Liver (tissue), 9 donors: ENCODE data around the gene LCN10. TPM values are rescaled to one million over a fixed set of nuclear protein-coding genes. Genes with fewer than 3 reads are reported as not detected.

Source experiments
- DNase-seq: peaks from one replicate; pipeline ENCODE4 v3.0.0-alpha.2; 2017; ENCODE audit warnings: low spot score
- H3K27ac ChIP-seq, 2 donors: one replicate each; pipeline ENCODE4 v1.7.0; 2013; ENCODE audit warnings: inconsistent platforms in 2 of 2, low read length in 2 of 2, control low read depth in 1 of 2, low read depth in 1 of 2, mild to moderate bottlenecking in 1 of 2
- H3K27me3 ChIP-seq, 4 donors: one replicate each; pipeline versions ENCODE4 v1.6.1 to v1.7.0; 2013; ENCODE audit warnings: low read length in 3 of 4, inconsistent platforms in 1 of 4, mild to moderate bottlenecking in 1 of 4, moderate library complexity in 1 of 4; ENCODE audit not compliant: control insufficient read depth in 4 of 4, insufficient read depth in 4 of 4
- H3K36me3 ChIP-seq, 4 donors: one replicate each; pipeline versions ENCODE4 v1.6.1 to v1.7.0; 2013; ENCODE audit warnings: low read length in 3 of 4, mild to moderate bottlenecking in 3 of 4, low read depth in 1 of 4, moderate library complexity in 1 of 4; ENCODE audit not compliant: control insufficient read depth in 4 of 4, insufficient read depth in 3 of 4
- H3K4me1 ChIP-seq, 4 donors: one replicate each; pipeline versions ENCODE4 v1.6.1 to v1.7.0; 2013; ENCODE audit warnings: low read length in 3 of 4, mild to moderate bottlenecking in 3 of 4, moderate library complexity in 1 of 4; ENCODE audit not compliant: control insufficient read depth in 4 of 4, insufficient read depth in 4 of 4
- H3K4me3 ChIP-seq, 3 donors: one replicate each; pipeline versions ENCODE4 v1.6.1 to v1.7.0; 2013; ENCODE audit warnings: low read length in 3 of 3, control low read depth in 1 of 3, low read depth in 1 of 3, mild to moderate bottlenecking in 1 of 3
- H3K9ac ChIP-seq, 2 donors: one replicate each; pipeline ENCODE4 v1.7.0; 2013; ENCODE audit warnings: low read length in 2 of 2, mild to moderate bottlenecking in 2 of 2, moderate library complexity in 2 of 2, control low read depth in 1 of 2, low read depth in 1 of 2
- H3K9me3 ChIP-seq, 4 donors: one replicate each; pipeline versions ENCODE4 v1.6.1 to v1.7.0; 2013; ENCODE audit warnings: low read length in 3 of 4; ENCODE audit not compliant: control insufficient read depth in 4 of 4
- ATF3 ChIP-seq: IDR thresholded peaks from 2 replicates; pipeline ENCODE4 v1.6.1; 2016; ENCODE audit warnings: antibody characterized with exemption
- EGR1 ChIP-seq, 2 donors: IDR thresholded peaks; 2 replicates each; pipeline ENCODE4 v1.6.1; 2016 to 2018; ENCODE audit warnings: antibody characterized with exemption in 2 of 2, low read depth in 2 of 2
- FOXA1 ChIP-seq: IDR thresholded peaks from 2 replicates; pipeline ENCODE4 v1.6.1; 2016; ENCODE audit warnings: antibody characterized with exemption
- FOXA2 ChIP-seq: IDR thresholded peaks from 2 replicates; pipeline ENCODE4 v1.6.1; 2016; ENCODE audit warnings: antibody characterized with exemption
- GABPA ChIP-seq, 2 donors: IDR thresholded peaks in 1 of 2; conservative IDR thresholded peaks in 1 of 2; 2 replicates each; pipeline ENCODE4 v1.6.1; 2016; ENCODE audit warnings: antibody characterized with exemption in 2 of 2, mild to moderate bottlenecking in 1 of 2, moderate library complexity in 1 of 2
- HNF4A ChIP-seq, 2 donors: conservative IDR thresholded peaks; 2 replicates each; pipeline ENCODE4 v1.6.1; 2016; ENCODE audit warnings: antibody characterized with exemption in 2 of 2, mild to moderate bottlenecking in 2 of 2
- HNF4G ChIP-seq: IDR thresholded peaks from 2 replicates; pipeline ENCODE4 v1.6.1; 2016; ENCODE audit warnings: antibody characterized with exemption
- JUND ChIP-seq, 2 donors: IDR thresholded peaks; 2 replicates each; pipeline ENCODE4 v1.6.1; 2016; ENCODE audit warnings: antibody characterized with exemption in 2 of 2
- MAX ChIP-seq: IDR thresholded peaks from 2 replicates; pipeline ENCODE4 v1.6.1; 2016; ENCODE audit warnings: antibody characterized with exemption
- NR2F2 ChIP-seq: IDR thresholded peaks from 2 replicates; pipeline ENCODE4 v1.6.1; 2016; ENCODE audit warnings: antibody characterized with exemption
- RAD21 ChIP-seq, 2 donors: IDR thresholded peaks; 2 replicates each; pipeline ENCODE4 v1.6.1; 2016; ENCODE audit warnings: antibody characterized with exemption in 2 of 2, mild to moderate bottlenecking in 2 of 2
- RXRA ChIP-seq, 2 donors: IDR thresholded peaks; 2 replicates each; pipeline ENCODE4 v1.6.1; 2017 to 2018; ENCODE audit warnings: antibody characterized with exemption in 2 of 2, mild to moderate bottlenecking in 1 of 2
- SP1 ChIP-seq: IDR thresholded peaks from 2 replicates; pipeline ENCODE4 v1.6.1; 2018; ENCODE audit warnings: antibody characterized with exemption, mild to moderate bottlenecking
- TAF1 ChIP-seq: conservative IDR thresholded peaks from 2 replicates; pipeline ENCODE4 v1.6.1; 2016; ENCODE audit warnings: antibody characterized with exemption, mild to moderate bottlenecking
- YY1 ChIP-seq: IDR thresholded peaks from 2 replicates; pipeline ENCODE4 v1.6.1; 2016; ENCODE audit warnings: antibody characterized with exemption, mild to moderate bottlenecking
- whole genome bisulfite sequencing: extraction: QIAGEN DNeasy Blood & Tissue Kit; methylation state at CpG from one replicate; pipeline ENCODE4 v1.1.7; 2013; 5-methylcytosine and 5-hydroxymethylcytosine counted together
- polyA plus RNA-seq, 2 donors: library from polyadenylated mRNA; stranded (reverse) in 1 of 2; unstranded in 1 of 2; fragments of 200-250 nt in 1 of 2; fragments of >200 nt in 1 of 2; fragmentation: Nextera tagmentation in 1 of 2; extraction: Ambion mirVana in 1 of 2; gene quantifications; one replicate each; pipeline versions ENCODE4 v1.2.1 to v1.2.3, GENCODE V29; 2013 to 2015
- total RNA-seq, 2 donors: library from RNA; depleted of rRNA; stranded (reverse); fragments of >200 nt; gene quantifications; one replicate each; pipeline ENCODE4 v1.2.3, GENCODE V29; 2014
- TF ChIP-seq, protein P1 (sequence below): IDR thresholded peaks from 2 replicates; pipeline ENCODE4 v1.6.1; 2016; ENCODE audit warnings: antibody characterized with exemption
- TF ChIP-seq, protein P2 (sequence below): IDR thresholded peaks from 2 replicates; pipeline ENCODE4 v1.6.1; 2016; ENCODE audit warnings: antibody characterized with exemption, mild to moderate bottlenecking
- donor health status: healthy.
- donor health status: healthy.
- donor health status: healthy.
- donor health status: healthy.
- donor health status: healthy.

The LCN10 gene
- total and polyA plus RNA-seq, 4 donors = 0.08 to 0.14 (median 0.11) TPM

- H3K27ac ChIP-seq = no peak overlapping the region
- no peak overlapping the region for H3K4me3 ChIP-seq
- H3K36me3 ChIP-seq = no peaks in the 10 kb centered on the region
- TF ChIP-seq TAF1 = no peak
- DNase-seq = no peak
- WGBS = 90% methylated on average over 13 of the region's 13 CpGs
- peaks cover 16 to 38% (median 32%) of the 10 kb centered on the region in 4 donors for H3K4me1 ChIP-seq
- H3K9me3 ChIP-seq = no peaks in the 10 kb centered on the region
- H3K27me3 ChIP-seq = no peaks in the 10 kb centered on the region
- no peak overlapping the region for H3K9ac ChIP-seq
These were observed 42.4 kb downstream of the LCN10 start for GRCh38 chr9:136700304-136700703.

DNA sequence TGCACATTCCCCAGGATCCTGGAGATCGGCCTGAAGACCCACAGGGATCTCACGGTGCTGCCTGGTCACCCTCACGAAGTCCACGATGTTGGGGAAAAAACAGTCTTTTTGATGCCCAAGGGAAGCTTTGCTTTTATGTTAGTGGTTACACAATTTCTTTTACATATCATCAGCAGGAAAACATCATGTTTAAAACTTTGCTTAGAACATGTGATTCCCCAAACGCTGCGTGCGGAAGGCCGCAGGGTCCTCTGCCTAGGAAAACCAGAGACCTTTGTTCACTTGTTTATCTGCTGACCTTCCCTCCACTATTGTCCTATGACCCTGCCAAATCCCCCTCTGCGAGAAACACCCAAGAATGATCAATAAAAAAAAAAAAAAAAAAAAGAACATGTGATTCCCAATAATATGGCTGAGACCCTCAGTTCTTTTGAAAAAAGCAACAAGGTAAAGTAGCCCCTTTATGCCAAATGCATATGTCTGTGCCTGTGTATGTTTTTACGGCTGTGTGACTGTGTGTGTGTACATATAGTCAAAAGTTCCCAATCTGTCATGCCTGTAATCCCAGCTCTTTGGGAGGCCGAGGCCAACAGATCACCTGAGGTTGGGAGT lies 44.0 kb downstream of the LCN10 start:
- no peak overlapping the region for H3K9ac ChIP-seq
- no peaks in the 10 kb centered on the region for H3K27me3 ChIP-seq
- H3K4me1 ChIP-seq = peaks cover 19 to 51% (median 44%) of the 10 kb centered on the region in 4 donors
- H3K4me3 ChIP-seq = no peak overlapping the region
- WGBS = 35% methylated on average over 11 of the region's 11 CpGs
- no peak for DNase-seq
- peak overlapping the region; percentile 89 to 93 for H3K27ac ChIP-seq
- no peaks in the 10 kb centered on the region for H3K36me3 ChIP-seq
- H3K9me3 ChIP-seq = no peaks in the 10 kb centered on the region
- TF ChIP-seq SP1 (peak; percentile 63), JUND (IDR thresholded peaks at IDR 0.05) (no peak), RXRA (IDR thresholded peaks at IDR 0.05) (peak; percentile 47 to 61), HNF4A (conservative IDR thresholded peaks at IDR 0.05) (peak; percentile 50 to 65)
- TF ChIP-seq, protein P1, sequence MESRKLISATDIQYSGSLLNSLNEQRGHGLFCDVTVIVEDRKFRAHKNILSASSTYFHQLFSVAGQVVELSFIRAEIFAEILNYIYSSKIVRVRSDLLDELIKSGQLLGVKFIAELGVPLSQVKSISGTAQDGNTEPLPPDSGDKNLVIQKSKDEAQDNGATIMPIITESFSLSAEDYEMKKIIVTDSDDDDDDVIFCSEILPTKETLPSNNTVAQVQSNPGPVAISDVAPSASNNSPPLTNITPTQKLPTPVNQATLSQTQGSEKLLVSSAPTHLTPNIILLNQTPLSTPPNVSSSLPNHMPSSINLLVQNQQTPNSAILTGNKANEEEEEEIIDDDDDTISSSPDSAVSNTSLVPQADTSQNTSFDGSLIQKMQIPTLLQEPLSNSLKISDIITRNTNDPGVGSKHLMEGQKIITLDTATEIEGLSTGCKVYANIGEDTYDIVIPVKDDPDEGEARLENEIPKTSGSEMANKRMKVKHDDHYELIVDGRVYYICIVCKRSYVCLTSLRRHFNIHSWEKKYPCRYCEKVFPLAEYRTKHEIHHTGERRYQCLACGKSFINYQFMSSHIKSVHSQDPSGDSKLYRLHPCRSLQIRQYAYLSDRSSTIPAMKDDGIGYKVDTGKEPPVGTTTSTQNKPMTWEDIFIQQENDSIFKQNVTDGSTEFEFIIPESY = no peak

DNA sequence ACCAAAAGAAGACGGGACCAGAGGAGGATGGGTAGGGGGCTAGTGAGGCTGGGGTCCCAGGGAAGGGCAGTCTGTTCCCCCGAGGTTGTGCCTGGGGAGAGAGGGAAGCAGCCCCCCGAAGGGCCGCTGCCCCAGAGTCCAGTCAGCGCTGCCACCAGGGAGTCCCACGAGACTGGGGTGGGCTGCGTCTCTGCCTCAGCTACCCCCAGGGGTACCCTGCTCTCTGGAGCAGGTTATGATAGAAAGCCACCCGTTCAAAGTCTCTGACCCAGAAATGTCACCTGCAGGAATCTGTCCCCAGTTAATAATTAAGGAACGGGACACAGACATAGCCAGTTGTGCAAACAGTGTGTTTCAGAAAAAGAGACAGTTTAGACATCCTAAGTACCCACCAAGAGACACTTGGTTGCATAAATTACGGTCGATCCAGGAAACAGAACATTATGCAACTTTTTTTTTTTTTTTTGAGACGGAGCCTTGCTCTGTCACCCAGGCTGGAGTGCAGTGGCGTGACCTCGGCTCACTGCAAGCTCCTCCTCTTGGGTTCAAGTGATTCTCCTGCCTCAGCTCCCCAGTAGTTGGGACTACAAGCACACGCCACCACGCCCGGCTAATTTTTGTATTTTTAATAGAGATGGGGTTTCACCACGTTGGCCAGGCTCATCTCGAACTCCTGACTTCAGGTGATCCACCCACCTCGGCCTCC lies 44.8 kb downstream of the LCN10 start:
- no peaks in the 10 kb centered on the region for H3K27me3 ChIP-seq
- peak overlapping the region in 1 of 3 donors; percentile 23 for H3K4me3 ChIP-seq
- 22% methylated on average over 20 of the region's 20 CpGs for WGBS
- peak overlapping the region in 1 of 2 donors; percentile 21 for H3K9ac ChIP-seq
- H3K27ac ChIP-seq = peak overlapping the region; percentile 89 to 93
- no peak for DNase-seq
- H3K9me3 ChIP-seq = no peaks in the 10 kb centered on the region
- peaks cover 19 to 58% (median 52%) of the 10 kb centered on the region in 4 donors for H3K4me1 ChIP-seq
- H3K36me3 ChIP-seq = no peaks in the 10 kb centered on the region
- peak; percentile 47 for TF ChIP-seq ATF3
- peak in 1 of 2 donors; percentile 31 for TF ChIP-seq RAD21 (IDR thresholded peaks at IDR 0.05)
- TF ChIP-seq, protein P1 = peak; percentile 69
- peak; percentile 83 for TF ChIP-seq SP1
- TF ChIP-seq GABPA (IDR thresholded peaks at IDR 0.05 in 1 of 2, conservative IDR thresholded peaks at IDR 0.05 in 1 of 2) = peak in 1 of 2 donors; percentile 11
- TF ChIP-seq RXRA (IDR thresholded peaks at IDR 0.05) = peak; percentile 81 to 86
- TF ChIP-seq EGR1 (IDR thresholded peaks at IDR 0.05; ENCODE audit: low read depth in 2 of 2) = no peak
- TF ChIP-seq YY1 = peak; percentile 49
- TF ChIP-seq HNF4A (conservative IDR thresholded peaks at IDR 0.05) = peak; percentile 85 to 86
- peak; percentile 53 for TF ChIP-seq FOXA2
- TF ChIP-seq HNF4G = peak; percentile 64
- TF ChIP-seq NR2F2 = peak; percentile 48
- TF ChIP-seq, protein P2, sequence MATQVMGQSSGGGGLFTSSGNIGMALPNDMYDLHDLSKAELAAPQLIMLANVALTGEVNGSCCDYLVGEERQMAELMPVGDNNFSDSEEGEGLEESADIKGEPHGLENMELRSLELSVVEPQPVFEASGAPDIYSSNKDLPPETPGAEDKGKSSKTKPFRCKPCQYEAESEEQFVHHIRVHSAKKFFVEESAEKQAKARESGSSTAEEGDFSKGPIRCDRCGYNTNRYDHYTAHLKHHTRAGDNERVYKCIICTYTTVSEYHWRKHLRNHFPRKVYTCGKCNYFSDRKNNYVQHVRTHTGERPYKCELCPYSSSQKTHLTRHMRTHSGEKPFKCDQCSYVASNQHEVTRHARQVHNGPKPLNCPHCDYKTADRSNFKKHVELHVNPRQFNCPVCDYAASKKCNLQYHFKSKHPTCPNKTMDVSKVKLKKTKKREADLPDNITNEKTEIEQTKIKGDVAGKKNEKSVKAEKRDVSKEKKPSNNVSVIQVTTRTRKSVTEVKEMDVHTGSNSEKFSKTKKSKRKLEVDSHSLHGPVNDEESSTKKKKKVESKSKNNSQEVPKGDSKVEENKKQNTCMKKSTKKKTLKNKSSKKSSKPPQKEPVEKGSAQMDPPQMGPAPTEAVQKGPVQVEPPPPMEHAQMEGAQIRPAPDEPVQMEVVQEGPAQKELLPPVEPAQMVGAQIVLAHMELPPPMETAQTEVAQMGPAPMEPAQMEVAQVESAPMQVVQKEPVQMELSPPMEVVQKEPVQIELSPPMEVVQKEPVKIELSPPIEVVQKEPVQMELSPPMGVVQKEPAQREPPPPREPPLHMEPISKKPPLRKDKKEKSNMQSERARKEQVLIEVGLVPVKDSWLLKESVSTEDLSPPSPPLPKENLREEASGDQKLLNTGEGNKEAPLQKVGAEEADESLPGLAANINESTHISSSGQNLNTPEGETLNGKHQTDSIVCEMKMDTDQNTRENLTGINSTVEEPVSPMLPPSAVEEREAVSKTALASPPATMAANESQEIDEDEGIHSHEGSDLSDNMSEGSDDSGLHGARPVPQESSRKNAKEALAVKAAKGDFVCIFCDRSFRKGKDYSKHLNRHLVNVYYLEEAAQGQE = peak; percentile 28
- TF ChIP-seq TAF1 = peak; percentile 41
- no peak for TF ChIP-seq MAX
- TF ChIP-seq FOXA1 = no peak
